ENCODE measurements around the gene HIVEP3.

DNA sequence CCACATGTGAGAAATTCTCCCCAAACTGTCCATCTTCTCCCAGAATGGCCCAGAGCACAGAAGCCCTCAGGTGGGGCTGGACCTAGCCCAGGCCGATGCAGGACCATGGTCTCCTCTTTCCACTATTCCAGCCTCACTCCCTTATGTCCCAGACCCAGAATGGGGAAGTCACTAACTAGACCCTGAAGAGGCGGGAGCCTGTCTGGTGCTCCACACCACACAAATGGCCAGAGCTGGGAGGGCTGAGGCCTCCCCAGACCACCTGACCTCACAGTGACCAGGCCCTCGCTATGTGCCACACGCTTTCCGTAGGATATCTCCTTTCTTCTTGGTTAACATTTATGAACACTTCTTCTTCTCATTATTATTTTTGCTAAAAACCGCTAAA lies 379.3 kb downstream of the HIVEP3 start:
- TF ChIP-seq, protein P1, sequence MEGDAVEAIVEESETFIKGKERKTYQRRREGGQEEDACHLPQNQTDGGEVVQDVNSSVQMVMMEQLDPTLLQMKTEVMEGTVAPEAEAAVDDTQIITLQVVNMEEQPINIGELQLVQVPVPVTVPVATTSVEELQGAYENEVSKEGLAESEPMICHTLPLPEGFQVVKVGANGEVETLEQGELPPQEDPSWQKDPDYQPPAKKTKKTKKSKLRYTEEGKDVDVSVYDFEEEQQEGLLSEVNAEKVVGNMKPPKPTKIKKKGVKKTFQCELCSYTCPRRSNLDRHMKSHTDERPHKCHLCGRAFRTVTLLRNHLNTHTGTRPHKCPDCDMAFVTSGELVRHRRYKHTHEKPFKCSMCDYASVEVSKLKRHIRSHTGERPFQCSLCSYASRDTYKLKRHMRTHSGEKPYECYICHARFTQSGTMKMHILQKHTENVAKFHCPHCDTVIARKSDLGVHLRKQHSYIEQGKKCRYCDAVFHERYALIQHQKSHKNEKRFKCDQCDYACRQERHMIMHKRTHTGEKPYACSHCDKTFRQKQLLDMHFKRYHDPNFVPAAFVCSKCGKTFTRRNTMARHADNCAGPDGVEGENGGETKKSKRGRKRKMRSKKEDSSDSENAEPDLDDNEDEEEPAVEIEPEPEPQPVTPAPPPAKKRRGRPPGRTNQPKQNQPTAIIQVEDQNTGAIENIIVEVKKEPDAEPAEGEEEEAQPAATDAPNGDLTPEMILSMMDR (conservative IDR thresholded peaks at IDR 0.05; ENCODE audit: low read length), result no peak
- TF ChIP-seq EZH2phosphoT487 (IDR thresholded peaks at IDR 0.05; ENCODE audit: borderline replicate concordance), result no peak

All from Loucy (cell line).